Kidney epithelial cell (primary cell): ENCODE measurements around the gene OR11L1. TPM values are rescaled to one million over a fixed set of nuclear protein-coding genes. Genes with fewer than 3 reads are reported as not detected.

Source experiments
- DNase-seq: peaks from one replicate; pipeline ENCODE4 v3.0.0-alpha.2; 2010; ENCODE audit warnings: low read depth
- H3K27me3 ChIP-seq: 2 replicates; pipeline ENCODE4 v1.6.0; 2011; ENCODE audit warnings: low read length; ENCODE audit not compliant: control insufficient read depth, insufficient read depth
- H3K36me3 ChIP-seq: 2 replicates; pipeline ENCODE4 v1.5.1; 2011; ENCODE audit warnings: low read length; ENCODE audit not compliant: control insufficient read depth, insufficient read depth
- H3K4me3 ChIP-seq: 2 replicates; pipeline ENCODE4 v1.5.1; 2011; ENCODE audit warnings: low read depth, mild to moderate bottlenecking, control low read depth, low read length
- CTCF ChIP-seq: IDR thresholded peaks from 2 replicates; pipeline ENCODE4 v1.5.1; 2011; ENCODE audit warnings: mild to moderate bottlenecking, moderate library complexity, low read length, control low read depth, inconsistent platforms; ENCODE audit not compliant: insufficient read depth, poor library complexity, severe bottlenecking
- total RNA-seq: library from RNA; depleted of rRNA; stranded (reverse); fragments of >200 nt; gene quantifications from 2 replicates; pipeline ENCODE4 v1.2.3, GENCODE V29; 2015

OR11L1 gene
- total RNA-seq, 1 donor from 2014 or later = not detected

GRCh38 chr1:247857985-247858619, 16.4 kb upstream of the OR11L1 start:
- no peak for TF ChIP-seq CTCF
- H3K27me3 ChIP-seq = no peaks in the 10 kb centered on the region
- peak overlapping the region; percentile 71 for H3K4me3 ChIP-seq
- H3K36me3 ChIP-seq = no peaks in the 10 kb centered on the region
- no peak for DNase-seq

GRCh38 chr1:247857069-247857984, 15.6 kb upstream of the OR11L1 start, which contains the start of gene TRIM58:
Gene TRIM58, plus strand, starts transcription at chr1:247857187. Its CDS starts 60 bp downstream, at chr1:247857247.
- DNase-seq = no peak
- H3K27me3 ChIP-seq = no peaks in the 10 kb centered on the region
- peak within 1 kb of the TSS; percentile 71 for H3K4me3 ChIP-seq
- H3K36me3 ChIP-seq = no peaks in the 10 kb centered on the region
- TF ChIP-seq CTCF = no peak

GRCh38 chr1:247855911-247856310, 14.2 kb upstream of the OR11L1 start:
- no peak overlapping the region for H3K4me3 ChIP-seq
- no peak for TF ChIP-seq CTCF
- no peaks in the 10 kb centered on the region for H3K27me3 ChIP-seq
- H3K36me3 ChIP-seq = no peaks in the 10 kb centered on the region
- DNase-seq = no peak

- DNase-seq = no peak
- no peak for TF ChIP-seq CTCF
- Histone ChIP-seq H3K4me3 (no peak overlapping the region), H3K36me3 (no peaks in the 10 kb centered on the region), H3K27me3 (no peaks in the 10 kb centered on the region)
Observed at GRCh38 chr1:247854899-247855545, 13.3 kb upstream of the OR11L1 start.

GRCh38 chr1:247849616-247850015, 7.9 kb upstream of the OR11L1 start:
- no peak for DNase-seq
- Histone ChIP-seq H3K36me3 (no peaks in the 10 kb centered on the region), H3K27me3 (no peaks in the 10 kb centered on the region), H3K4me3 (no peak overlapping the region)
- TF ChIP-seq CTCF = no peak
